ENCODE measurements around the gene ATP6V1F.

DNA sequence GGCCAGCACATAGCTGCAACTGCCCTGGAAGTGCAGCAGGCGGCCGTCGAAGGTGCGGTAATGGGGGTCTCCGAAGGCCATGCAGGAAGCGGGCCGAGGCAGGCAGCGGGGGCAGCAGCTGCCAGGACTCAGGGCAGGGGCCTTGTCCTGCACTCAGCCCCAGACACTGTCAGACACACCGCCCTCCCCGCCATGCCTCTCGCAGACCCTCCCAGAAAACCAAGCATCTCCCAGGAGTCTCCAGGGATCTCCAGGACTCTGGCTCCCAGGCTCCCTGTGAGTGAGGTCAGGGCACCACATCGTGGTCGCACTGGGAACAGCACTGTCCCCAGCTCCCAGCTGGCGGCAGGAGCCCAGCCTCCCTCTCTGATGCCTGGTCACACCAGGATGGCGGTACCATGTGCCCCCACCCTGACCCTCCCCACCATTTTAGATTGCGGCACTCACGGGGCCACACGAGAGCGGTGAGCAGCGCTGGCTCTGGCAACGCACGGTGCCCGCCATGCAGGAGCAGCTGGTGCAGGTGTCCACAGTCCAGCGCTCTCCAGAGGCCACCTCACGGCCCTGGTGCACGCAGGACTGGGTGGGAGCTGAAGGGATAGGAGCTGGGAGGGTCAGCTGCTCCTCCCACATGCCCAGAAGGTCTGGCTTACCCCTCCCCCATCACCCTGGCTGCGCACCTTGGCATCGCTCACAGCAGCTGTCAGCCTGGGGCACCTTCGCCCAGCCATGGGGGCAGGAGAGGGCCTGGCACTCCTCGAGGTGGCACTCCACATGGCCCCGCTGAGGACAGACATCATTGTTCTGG, 17.5 kb downstream of the ATP6V1F start:
- TF ChIP-seq, protein P1, sequence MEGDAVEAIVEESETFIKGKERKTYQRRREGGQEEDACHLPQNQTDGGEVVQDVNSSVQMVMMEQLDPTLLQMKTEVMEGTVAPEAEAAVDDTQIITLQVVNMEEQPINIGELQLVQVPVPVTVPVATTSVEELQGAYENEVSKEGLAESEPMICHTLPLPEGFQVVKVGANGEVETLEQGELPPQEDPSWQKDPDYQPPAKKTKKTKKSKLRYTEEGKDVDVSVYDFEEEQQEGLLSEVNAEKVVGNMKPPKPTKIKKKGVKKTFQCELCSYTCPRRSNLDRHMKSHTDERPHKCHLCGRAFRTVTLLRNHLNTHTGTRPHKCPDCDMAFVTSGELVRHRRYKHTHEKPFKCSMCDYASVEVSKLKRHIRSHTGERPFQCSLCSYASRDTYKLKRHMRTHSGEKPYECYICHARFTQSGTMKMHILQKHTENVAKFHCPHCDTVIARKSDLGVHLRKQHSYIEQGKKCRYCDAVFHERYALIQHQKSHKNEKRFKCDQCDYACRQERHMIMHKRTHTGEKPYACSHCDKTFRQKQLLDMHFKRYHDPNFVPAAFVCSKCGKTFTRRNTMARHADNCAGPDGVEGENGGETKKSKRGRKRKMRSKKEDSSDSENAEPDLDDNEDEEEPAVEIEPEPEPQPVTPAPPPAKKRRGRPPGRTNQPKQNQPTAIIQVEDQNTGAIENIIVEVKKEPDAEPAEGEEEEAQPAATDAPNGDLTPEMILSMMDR (IDR thresholded peaks at IDR 0.05): peak in 5 of 6 experiments; percentile 57 to 93 (median 74)
- TF ChIP-seq POLR2A (IDR thresholded peaks at IDR 0.05): no peak

Measured in thyroid gland (tissue), 4 donors.